GM23338 (cell line): Measurements from ENCODE around the gene SLC9A9. TPM values are rescaled to one million over a fixed set of nuclear protein-coding genes. Genes with fewer than 3 reads are reported as not detected.

Experiments used
- ATAC-seq: fragments of 200-7000 bp; cut with Tn5 transposase; 3 replicates; pipeline ENCODE4 v1.9.1; 2020
- DNase-seq: peaks from one replicate; pipeline ENCODE4 v3.0.0-alpha.2; 2015; ENCODE audit warnings: low spot score
- H2AFZ ChIP-seq: fragments of 200-600 bp; sonication (generic); 2 replicates; pipeline ENCODE4 v1.8.0; 2016; ENCODE audit warnings: antibody characterized with exemption, mild to moderate bottlenecking, moderate library complexity
- H3F3A ChIP-seq: fragments of 200-600 bp; sonication (generic); replicated peaks from 2 replicates; pipeline ENCODE4 v1.8.0; 2017; ENCODE audit warnings: antibody characterized with exemption, mixed run types, low read depth
- H3K27ac ChIP-seq: fragments of 200-600 bp; sonication (generic); 2 replicates; pipeline ENCODE4 v1.6.1; 2016; ENCODE audit warnings: low read depth
- H3K27me3 ChIP-seq: fragments of 200-600 bp; sonication (generic); 2 replicates; pipeline ENCODE4 v1.8.0; 2016; ENCODE audit warnings: mild to moderate bottlenecking, mixed run types, moderate library complexity; ENCODE audit not compliant: insufficient read depth
- H3K36me3 ChIP-seq: fragments of 200-600 bp; sonication (generic); 2 replicates; pipeline ENCODE4 v1.8.0; 2016; ENCODE audit warnings: mild to moderate bottlenecking; ENCODE audit not compliant: insufficient read depth
- H3K4me1 ChIP-seq: fragments of 200-600 bp; sonication (generic); 2 replicates; pipeline ENCODE4 v1.8.0; 2016; ENCODE audit warnings: mild to moderate bottlenecking, moderate library complexity; ENCODE audit not compliant: insufficient read depth
- H3K4me2 ChIP-seq: fragments of 200-600 bp; sonication (generic); 2 replicates; pipeline ENCODE4 v1.7.1; 2017; ENCODE audit warnings: mixed run types
- H3K4me3 ChIP-seq: fragments of 200-600 bp; sonication (generic); 2 replicates; pipeline ENCODE4 v1.6.1; 2016; ENCODE audit warnings: mixed run types
- H3K79me2 ChIP-seq: fragments of 200-600 bp; sonication (generic); replicated peaks from 2 replicates; pipeline ENCODE4 v1.8.0; 2017; ENCODE audit warnings: mild to moderate bottlenecking; ENCODE audit not compliant: insufficient read depth
- H3K9me2 ChIP-seq: fragments of 200-600 bp; sonication (generic); 2 replicates; pipeline ENCODE4 v1.8.0; 2017; ENCODE audit not compliant: insufficient read depth
- H4K20me1 ChIP-seq: fragments of 200-600 bp; sonication (generic); replicated peaks from 2 replicates; pipeline ENCODE4 v1.8.0; 2017; ENCODE audit warnings: mild to moderate bottlenecking; ENCODE audit not compliant: insufficient read depth
- H3K27ac Mint-ChIP-seq: 2 replicates; pipeline ENCODE4 v1.8.0; 2020; ENCODE audit warnings: inconsistent platforms, mild to moderate bottlenecking, moderate library complexity, mixed read lengths
- H3K27me3 Mint-ChIP-seq: 3 replicates; pipeline ENCODE4 v1.8.0; 2022; ENCODE audit warnings: low read depth, mild to moderate bottlenecking, moderate library complexity, mixed read lengths, inconsistent platforms; ENCODE audit not compliant: insufficient read depth, poor library complexity
- H3K36me3 Mint-ChIP-seq: 3 replicates; pipeline ENCODE4 v1.8.0; 2021; ENCODE audit warnings: low read depth, mild to moderate bottlenecking, inconsistent platforms, moderate library complexity, mixed read lengths
- H3K4me1 Mint-ChIP-seq: 3 replicates; pipeline ENCODE4 v1.8.0; 2020; ENCODE audit warnings: mild to moderate bottlenecking, inconsistent platforms, mixed read lengths
- H3K4me3 Mint-ChIP-seq: 3 replicates; pipeline ENCODE4 v1.8.0; 2021; ENCODE audit warnings: moderate library complexity, mild to moderate bottlenecking, inconsistent platforms, mixed read lengths
- H3K9me3 Mint-ChIP-seq: 3 replicates; pipeline ENCODE4 v1.8.0; 2020; ENCODE audit warnings: moderate library complexity, mild to moderate bottlenecking, inconsistent platforms, mixed read lengths
- CREB1 ChIP-seq: fragments of 250-450 bp; sonication (Bioruptor Pico); IDR thresholded peaks from 2 replicates; pipeline ENCODE4 v1.5.0; 2020; ENCODE audit warnings: low read depth, mild to moderate bottlenecking, moderate library complexity
- EZH2 ChIP-seq: fragments of 200-600 bp; sonication (generic); IDR thresholded peaks from one replicate; pipeline ENCODE4 v1.8.0; 2017; ENCODE audit warnings: antibody characterized with exemption, mild to moderate bottlenecking, low read depth; ENCODE audit not compliant: unreplicated experiment
- EZH2phosphoT487 ChIP-seq: fragments of 200-600 bp; sonication (generic); IDR thresholded peaks from one replicate; pipeline ENCODE4 v1.8.1; 2018; ENCODE audit warnings: antibody characterized with exemption; ENCODE audit not compliant: unreplicated experiment
- JUNB ChIP-seq: IDR thresholded peaks from one replicate; pipeline ENCODE4 v1.6.1; 2016; ENCODE audit warnings: antibody characterized with exemption; ENCODE audit not compliant: unreplicated experiment
- NANOG ChIP-seq: IDR thresholded peaks from 2 replicates; pipeline ENCODE4 v1.6.1; 2016; ENCODE audit warnings: antibody characterized with exemption, borderline replicate concordance
- POLR2AphosphoS5 ChIP-seq: IDR thresholded peaks from 2 replicates; pipeline ENCODE4 v1.6.1; 2016; ENCODE audit warnings: antibody characterized with exemption, low read depth
- STAT1 ChIP-seq: IDR thresholded peaks from one replicate; pipeline ENCODE4 v1.6.1; 2016; ENCODE audit warnings: antibody characterized with exemption; ENCODE audit not compliant: unreplicated experiment
- ZNF114 ChIP-seq: fragments of 250-450 bp; sonication (Bioruptor Pico); IDR thresholded peaks from 2 replicates; pipeline ENCODE4 v1.5.0; 2020; ENCODE audit warnings: mild to moderate bottlenecking, moderate library complexity
- ZNF331 ChIP-seq: fragments of 250-450 bp; sonication (Bioruptor Pico); IDR thresholded peaks from 2 replicates; pipeline ENCODE4 v1.5.0; 2020; ENCODE audit warnings: low read depth, mild to moderate bottlenecking, moderate library complexity
- polyA plus RNA-seq: library from polyadenylated mRNA; unstranded; fragments of >200 nt; fragmentation: Nextera tagmentation; extraction: Ambion mirVana; gene quantifications from 2 replicates; pipeline ENCODE4 v1.2.1, GENCODE V29; 2016
- total RNA-seq: library from RNA; depleted of rRNA; stranded (reverse); fragments of >200 nt; shearing (Covaris generic); gene quantifications from 2 replicates; pipeline ENCODE4 v1.2.3, GENCODE V29; 2014
- TF ChIP-seq, protein P1 (sequence below), 2 experiments: fragments of 200-600 bp in 1 of 2; sonication (generic) in 1 of 2; conservative IDR thresholded peaks; 2 replicates each; pipeline versions ENCODE4 v1.5.1 to v1.6.1; 2016 to 2017; ENCODE audit warnings: antibody characterized with exemption in 2 of 2, low read depth in 2 of 2, mild to moderate bottlenecking in 2 of 2, moderate library complexity in 1 of 2
- TF ChIP-seq, protein P2 (sequence below): fragments of 250-450 bp; sonication (Bioruptor Pico); IDR thresholded peaks from 2 replicates; pipeline ENCODE4 v1.5.0; 2020; ENCODE audit warnings: mild to moderate bottlenecking, moderate library complexity
- TF ChIP-seq, protein P3 (sequence below): IDR thresholded peaks from 2 replicates; pipeline ENCODE4 v1.6.1; 2016; ENCODE audit warnings: antibody characterized with exemption
- TF ChIP-seq, protein P4 (sequence below): IDR thresholded peaks from one replicate; pipeline ENCODE4 v1.6.1; 2018; ENCODE audit warnings: antibody characterized with exemption; ENCODE audit not compliant: unreplicated experiment

SLC9A9 gene
- total and polyA plus RNA-seq, 2 experiments from 2014 or later, result 1.3 to 1.6 TPM

DNA sequence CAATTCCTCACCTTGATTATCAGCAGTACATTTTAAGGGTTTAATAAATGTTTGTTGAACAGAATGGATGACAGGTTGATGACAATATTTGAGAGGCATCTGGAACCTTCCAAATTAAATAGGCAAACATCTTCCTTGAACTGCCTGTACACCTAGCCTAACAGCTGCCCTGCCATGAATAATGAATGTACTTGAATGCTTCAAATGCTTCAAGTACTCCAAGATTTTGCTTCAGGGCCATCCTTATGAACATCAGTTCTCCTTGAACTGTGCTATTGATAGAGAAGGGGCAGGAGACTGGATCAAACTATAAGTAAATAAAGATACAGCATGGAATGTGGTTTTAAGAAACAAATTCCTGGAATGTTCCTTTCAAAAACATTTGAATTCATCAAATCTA, 591.9 kb downstream of the SLC9A9 start:
- Histone ChIP-seq H3K79me2 (no peaks in the 10 kb centered on the region), H3K36me3 (no peaks in the 10 kb centered on the region), H3K4me1 (no peaks in the 10 kb centered on the region), H3K27me3 (no peaks in the 10 kb centered on the region), H3K4me2 (no peak overlapping the region), H3F3A (no peaks in the 10 kb centered on the region), H3K4me3 (no peak overlapping the region), H3K27ac (no peak overlapping the region), H4K20me1 (no peaks in the 10 kb centered on the region), H3K9me2 (0 out of 2 replicates have a peak, but pooled peaks cover 3% of the 10 kb centered on the region), H2AFZ (no peak overlapping the region)
- Mint-ChIP-seq H3K27ac (no peak overlapping the region), H3K36me3 (no peaks in the 10 kb centered on the region), H3K4me3 (no peak overlapping the region), H3K4me1 (no peaks in the 10 kb centered on the region), H3K27me3 (no peaks in the 10 kb centered on the region), H3K9me3 (no peaks in the 10 kb centered on the region)
- no peak for ATAC-seq
- TF ChIP-seq, protein P1, sequence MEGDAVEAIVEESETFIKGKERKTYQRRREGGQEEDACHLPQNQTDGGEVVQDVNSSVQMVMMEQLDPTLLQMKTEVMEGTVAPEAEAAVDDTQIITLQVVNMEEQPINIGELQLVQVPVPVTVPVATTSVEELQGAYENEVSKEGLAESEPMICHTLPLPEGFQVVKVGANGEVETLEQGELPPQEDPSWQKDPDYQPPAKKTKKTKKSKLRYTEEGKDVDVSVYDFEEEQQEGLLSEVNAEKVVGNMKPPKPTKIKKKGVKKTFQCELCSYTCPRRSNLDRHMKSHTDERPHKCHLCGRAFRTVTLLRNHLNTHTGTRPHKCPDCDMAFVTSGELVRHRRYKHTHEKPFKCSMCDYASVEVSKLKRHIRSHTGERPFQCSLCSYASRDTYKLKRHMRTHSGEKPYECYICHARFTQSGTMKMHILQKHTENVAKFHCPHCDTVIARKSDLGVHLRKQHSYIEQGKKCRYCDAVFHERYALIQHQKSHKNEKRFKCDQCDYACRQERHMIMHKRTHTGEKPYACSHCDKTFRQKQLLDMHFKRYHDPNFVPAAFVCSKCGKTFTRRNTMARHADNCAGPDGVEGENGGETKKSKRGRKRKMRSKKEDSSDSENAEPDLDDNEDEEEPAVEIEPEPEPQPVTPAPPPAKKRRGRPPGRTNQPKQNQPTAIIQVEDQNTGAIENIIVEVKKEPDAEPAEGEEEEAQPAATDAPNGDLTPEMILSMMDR (conservative IDR thresholded peaks at IDR 0.05; ENCODE audit: low read depth in 2 of 2), result no peak
- TF ChIP-seq POLR2AphosphoS5, result no peak
- TF ChIP-seq, protein P2, sequence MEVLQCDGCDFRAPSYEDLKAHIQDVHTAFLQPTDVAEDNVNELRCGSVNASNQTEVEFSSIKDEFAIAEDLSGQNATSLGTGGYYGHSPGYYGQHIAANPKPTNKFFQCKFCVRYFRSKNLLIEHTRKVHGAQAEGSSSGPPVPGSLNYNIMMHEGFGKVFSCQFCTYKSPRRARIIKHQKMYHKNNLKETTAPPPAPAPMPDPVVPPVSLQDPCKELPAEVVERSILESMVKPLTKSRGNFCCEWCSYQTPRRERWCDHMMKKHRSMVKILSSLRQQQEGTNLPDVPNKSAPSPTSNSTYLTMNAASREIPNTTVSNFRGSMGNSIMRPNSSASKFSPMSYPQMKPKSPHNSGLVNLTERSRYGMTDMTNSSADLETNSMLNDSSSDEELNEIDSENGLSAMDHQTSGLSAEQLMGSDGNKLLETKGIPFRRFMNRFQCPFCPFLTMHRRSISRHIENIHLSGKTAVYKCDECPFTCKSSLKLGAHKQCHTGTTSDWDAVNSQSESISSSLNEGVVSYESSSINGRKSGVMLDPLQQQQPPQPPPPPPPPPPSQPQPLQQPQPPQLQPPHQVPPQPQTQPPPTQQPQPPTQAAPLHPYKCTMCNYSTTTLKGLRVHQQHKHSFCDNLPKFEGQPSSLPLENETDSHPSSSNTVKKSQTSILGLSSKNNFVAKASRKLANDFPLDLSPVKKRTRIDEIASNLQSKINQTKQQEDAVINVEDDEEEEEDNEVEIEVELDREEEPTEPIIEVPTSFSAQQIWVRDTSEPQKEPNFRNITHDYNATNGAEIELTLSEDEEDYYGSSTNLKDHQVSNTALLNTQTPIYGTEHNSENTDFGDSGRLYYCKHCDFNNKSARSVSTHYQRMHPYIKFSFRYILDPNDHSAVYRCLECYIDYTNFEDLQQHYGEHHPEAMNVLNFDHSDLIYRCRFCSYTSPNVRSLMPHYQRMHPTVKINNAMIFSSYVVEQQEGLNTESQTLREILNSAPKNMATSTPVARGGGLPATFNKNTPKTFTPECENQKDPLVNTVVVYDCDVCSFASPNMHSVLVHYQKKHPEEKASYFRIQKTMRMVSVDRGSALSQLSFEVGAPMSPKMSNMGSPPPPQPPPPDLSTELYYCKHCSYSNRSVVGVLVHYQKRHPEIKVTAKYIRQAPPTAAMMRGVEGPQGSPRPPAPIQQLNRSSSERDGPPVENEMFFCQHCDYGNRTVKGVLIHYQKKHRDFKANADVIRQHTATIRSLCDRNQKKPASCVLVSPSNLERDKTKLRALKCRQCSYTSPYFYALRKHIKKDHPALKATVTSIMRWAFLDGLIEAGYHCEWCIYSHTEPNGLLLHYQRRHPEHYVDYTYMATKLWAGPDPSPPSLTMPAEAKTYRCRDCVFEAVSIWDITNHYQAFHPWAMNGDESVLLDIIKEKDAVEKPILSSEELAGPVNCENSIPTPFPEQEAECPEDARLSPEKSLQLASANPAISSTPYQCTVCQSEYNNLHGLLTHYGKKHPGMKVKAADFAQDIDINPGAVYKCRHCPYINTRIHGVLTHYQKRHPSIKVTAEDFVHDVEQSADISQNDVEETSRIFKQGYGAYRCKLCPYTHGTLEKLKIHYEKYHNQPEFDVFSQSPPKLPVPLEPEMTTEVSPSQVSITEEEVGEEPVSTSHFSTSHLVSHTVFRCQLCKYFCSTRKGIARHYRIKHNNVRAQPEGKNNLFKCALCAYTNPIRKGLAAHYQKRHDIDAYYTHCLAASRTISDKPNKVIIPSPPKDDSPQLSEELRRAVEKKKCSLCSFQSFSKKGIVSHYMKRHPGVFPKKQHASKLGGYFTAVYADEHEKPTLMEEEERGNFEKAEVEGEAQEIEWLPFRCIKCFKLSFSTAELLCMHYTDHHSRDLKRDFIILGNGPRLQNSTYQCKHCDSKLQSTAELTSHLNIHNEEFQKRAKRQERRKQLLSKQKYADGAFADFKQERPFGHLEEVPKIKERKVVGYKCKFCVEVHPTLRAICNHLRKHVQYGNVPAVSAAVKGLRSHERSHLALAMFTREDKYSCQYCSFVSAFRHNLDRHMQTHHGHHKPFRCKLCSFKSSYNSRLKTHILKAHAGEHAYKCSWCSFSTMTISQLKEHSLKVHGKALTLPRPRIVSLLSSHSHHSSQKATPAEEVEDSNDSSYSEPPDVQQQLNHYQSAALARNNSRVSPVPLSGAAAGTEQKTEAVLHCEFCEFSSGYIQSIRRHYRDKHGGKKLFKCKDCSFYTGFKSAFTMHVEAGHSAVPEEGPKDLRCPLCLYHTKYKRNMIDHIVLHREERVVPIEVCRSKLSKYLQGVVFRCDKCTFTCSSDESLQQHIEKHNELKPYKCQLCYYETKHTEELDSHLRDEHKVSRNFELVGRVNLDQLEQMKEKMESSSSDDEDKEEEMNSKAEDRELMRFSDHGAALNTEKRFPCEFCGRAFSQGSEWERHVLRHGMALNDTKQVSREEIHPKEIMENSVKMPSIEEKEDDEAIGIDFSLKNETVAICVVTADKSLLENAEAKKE (CRISPR knock-in tag), result no peak
- TF ChIP-seq, protein P3, sequence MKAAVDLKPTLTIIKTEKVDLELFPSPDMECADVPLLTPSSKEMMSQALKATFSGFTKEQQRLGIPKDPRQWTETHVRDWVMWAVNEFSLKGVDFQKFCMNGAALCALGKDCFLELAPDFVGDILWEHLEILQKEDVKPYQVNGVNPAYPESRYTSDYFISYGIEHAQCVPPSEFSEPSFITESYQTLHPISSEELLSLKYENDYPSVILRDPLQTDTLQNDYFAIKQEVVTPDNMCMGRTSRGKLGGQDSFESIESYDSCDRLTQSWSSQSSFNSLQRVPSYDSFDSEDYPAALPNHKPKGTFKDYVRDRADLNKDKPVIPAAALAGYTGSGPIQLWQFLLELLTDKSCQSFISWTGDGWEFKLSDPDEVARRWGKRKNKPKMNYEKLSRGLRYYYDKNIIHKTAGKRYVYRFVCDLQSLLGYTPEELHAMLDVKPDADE, result no peak
- no peak for TF ChIP-seq STAT1
- TF ChIP-seq EZH2, result no peak
- no peak for TF ChIP-seq JUNB
- no peak for TF ChIP-seq EZH2phosphoT487
- TF ChIP-seq ZNF331, result no peak
- TF ChIP-seq CREB1 (CRISPR knock-in tag), result no peak
- TF ChIP-seq, protein P4, sequence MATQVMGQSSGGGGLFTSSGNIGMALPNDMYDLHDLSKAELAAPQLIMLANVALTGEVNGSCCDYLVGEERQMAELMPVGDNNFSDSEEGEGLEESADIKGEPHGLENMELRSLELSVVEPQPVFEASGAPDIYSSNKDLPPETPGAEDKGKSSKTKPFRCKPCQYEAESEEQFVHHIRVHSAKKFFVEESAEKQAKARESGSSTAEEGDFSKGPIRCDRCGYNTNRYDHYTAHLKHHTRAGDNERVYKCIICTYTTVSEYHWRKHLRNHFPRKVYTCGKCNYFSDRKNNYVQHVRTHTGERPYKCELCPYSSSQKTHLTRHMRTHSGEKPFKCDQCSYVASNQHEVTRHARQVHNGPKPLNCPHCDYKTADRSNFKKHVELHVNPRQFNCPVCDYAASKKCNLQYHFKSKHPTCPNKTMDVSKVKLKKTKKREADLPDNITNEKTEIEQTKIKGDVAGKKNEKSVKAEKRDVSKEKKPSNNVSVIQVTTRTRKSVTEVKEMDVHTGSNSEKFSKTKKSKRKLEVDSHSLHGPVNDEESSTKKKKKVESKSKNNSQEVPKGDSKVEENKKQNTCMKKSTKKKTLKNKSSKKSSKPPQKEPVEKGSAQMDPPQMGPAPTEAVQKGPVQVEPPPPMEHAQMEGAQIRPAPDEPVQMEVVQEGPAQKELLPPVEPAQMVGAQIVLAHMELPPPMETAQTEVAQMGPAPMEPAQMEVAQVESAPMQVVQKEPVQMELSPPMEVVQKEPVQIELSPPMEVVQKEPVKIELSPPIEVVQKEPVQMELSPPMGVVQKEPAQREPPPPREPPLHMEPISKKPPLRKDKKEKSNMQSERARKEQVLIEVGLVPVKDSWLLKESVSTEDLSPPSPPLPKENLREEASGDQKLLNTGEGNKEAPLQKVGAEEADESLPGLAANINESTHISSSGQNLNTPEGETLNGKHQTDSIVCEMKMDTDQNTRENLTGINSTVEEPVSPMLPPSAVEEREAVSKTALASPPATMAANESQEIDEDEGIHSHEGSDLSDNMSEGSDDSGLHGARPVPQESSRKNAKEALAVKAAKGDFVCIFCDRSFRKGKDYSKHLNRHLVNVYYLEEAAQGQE, result no peak
- TF ChIP-seq ZNF114 (CRISPR knock-in tag), result no peak
- no peak for TF ChIP-seq NANOG
- DNase-seq, result no peak
